ENCODE measurements around the gene SIT1. TPM values are rescaled to one million over a fixed set of nuclear protein-coding genes. Genes with fewer than 3 reads are reported as not detected.

The SIT1 gene
- total RNA-seq, 2 experiments from 2014 or later = 121 to 176 TPM

DNA sequence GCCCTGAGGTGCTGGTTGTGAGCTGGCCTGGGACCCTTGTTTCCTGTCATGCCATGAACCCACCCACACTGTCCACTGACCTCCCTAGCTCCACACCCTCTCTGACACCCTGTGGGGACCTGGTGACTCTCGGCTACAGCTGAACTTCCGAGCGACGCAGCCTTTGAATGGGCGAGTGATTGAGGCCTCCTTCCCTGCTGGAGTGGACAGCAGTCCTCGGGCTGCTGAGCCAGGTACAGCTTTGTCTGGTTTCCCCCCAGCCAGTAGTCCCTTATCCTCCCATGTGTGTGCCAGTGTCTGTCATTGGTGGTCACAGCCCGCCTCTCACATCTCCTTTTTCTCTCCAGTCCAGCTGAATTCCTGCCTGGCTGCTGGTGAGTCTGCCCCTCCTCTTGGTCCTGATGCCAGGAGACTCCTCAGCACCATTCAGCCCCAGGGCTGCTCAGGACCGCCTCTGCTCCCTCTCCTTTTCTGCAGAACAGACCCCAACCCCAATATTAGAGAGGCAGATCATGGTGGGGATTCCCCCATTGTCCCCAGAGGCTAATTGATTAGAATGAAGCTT, 29.1 kb upstream of the SIT1 start:
- TF ChIP-seq, protein P1, sequence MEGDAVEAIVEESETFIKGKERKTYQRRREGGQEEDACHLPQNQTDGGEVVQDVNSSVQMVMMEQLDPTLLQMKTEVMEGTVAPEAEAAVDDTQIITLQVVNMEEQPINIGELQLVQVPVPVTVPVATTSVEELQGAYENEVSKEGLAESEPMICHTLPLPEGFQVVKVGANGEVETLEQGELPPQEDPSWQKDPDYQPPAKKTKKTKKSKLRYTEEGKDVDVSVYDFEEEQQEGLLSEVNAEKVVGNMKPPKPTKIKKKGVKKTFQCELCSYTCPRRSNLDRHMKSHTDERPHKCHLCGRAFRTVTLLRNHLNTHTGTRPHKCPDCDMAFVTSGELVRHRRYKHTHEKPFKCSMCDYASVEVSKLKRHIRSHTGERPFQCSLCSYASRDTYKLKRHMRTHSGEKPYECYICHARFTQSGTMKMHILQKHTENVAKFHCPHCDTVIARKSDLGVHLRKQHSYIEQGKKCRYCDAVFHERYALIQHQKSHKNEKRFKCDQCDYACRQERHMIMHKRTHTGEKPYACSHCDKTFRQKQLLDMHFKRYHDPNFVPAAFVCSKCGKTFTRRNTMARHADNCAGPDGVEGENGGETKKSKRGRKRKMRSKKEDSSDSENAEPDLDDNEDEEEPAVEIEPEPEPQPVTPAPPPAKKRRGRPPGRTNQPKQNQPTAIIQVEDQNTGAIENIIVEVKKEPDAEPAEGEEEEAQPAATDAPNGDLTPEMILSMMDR (conservative IDR thresholded peaks at IDR 0.05; ENCODE audit: low read length) = no peak
- no peak for TF ChIP-seq EZH2phosphoT487 (IDR thresholded peaks at IDR 0.05; ENCODE audit: borderline replicate concordance, low read depth, low read length)
- no peaks in the 10 kb centered on the region for H3K9me3 ChIP-seq (ENCODE audit: low read length)
- DNase-seq (ENCODE audit: low spot score) = no peak
- no peaks in the 10 kb centered on the region for H3K9me2 ChIP-seq (ENCODE audit: insufficient read depth, low read length)
- BruUV-seq (replicated peaks) = no TSS peak
- peaks cover 30% of the 10 kb centered on the region for H3K4me1 ChIP-seq (ENCODE audit: insufficient read depth, low read length, poor library complexity, severe bottlenecking)
- H3K4me2 ChIP-seq (ENCODE audit: low read length) = peak overlapping the region; percentile 55
- H3K4me3 ChIP-seq (ENCODE audit: low read depth, low read length, poor library complexity, severe bottlenecking) = peak overlapping the region; percentile 26
- H4K20me1 ChIP-seq (ENCODE audit: insufficient read depth, low read length) = no peaks in the 10 kb centered on the region
- POLR2A ChIA-PET = interaction anchor here (0.6 to 2.2 kb wide), 6 partner anchors 8 to 45 kb away, joined by 4 to 13 read pairs (median 7); partner anchors contain the start of gene ARHGEF39
- H3K27ac ChIP-seq (ENCODE audit: low read depth, low read length, poor library complexity, severe bottlenecking) = no peak overlapping the region
- CTCF ChIA-PET (ENCODE audit: unreplicated experiment) = interaction anchor here (0.6 kb wide), 1 partner anchor 33 kb away, joined by 3 read pairs; no protein-coding TSS in a partner anchor
- no peaks in the 10 kb centered on the region for H3K36me3 ChIP-seq (ENCODE audit: insufficient read depth, low read length)
- H3K79me2 ChIP-seq (ENCODE audit: insufficient read depth, low read depth, low read length) = no peaks in the 10 kb centered on the region
- intact Hi-C loops (cut with micrococcal nuclease; ENCODE audit: unreplicated experiment) = no loop called here
- peak overlapping the region; percentile 24; the same call in 1 of the 2 replicates for H2AFZ ChIP-seq (ENCODE audit: low read length)

DNA sequence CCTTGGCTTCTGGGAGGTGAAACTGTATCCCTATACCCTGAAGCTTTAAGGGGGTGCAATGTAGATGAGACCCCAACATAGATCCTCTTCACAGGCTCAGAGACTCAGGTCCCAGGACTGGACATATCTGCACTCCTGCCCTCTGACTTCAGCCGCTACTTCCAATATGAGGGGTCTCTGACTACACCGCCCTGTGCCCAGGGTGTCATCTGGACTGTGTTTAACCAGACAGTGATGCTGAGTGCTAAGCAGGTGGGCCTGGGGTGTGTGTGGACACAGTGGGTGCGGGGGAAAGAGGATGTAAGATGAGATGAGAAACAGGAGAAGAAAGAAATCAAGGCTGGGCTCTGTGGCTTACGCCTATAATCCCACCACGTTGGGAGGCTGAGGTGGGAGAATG, 28.4 kb upstream of the SIT1 start:
- Histone ChIP-seq H2AFZ (ENCODE audit: low read length) (no peak overlapping the region), H3K9me3 (ENCODE audit: low read length) (no peaks in the 10 kb centered on the region), H4K20me1 (ENCODE audit: insufficient read depth, low read length) (no peaks in the 10 kb centered on the region), H3K27ac (ENCODE audit: low read depth, low read length, poor library complexity, severe bottlenecking) (no peak overlapping the region), H3K4me3 (ENCODE audit: low read depth, low read length, poor library complexity, severe bottlenecking) (no peak overlapping the region), H3K36me3 (ENCODE audit: insufficient read depth, low read length) (no peaks in the 10 kb centered on the region), H3K4me1 (ENCODE audit: insufficient read depth, low read length, poor library complexity, severe bottlenecking) (peaks cover 30% of the 10 kb centered on the region), H3K79me2 (ENCODE audit: insufficient read depth, low read depth, low read length) (no peaks in the 10 kb centered on the region), H3K9me2 (ENCODE audit: insufficient read depth, low read length) (no peaks in the 10 kb centered on the region), H3K4me2 (ENCODE audit: low read length) (no peak overlapping the region)
- TF ChIP-seq EZH2phosphoT487 (IDR thresholded peaks at IDR 0.05; ENCODE audit: borderline replicate concordance, low read depth, low read length) = no peak
- TF ChIP-seq, protein P1 (conservative IDR thresholded peaks at IDR 0.05; ENCODE audit: low read length) = no peak
- DNase-seq (ENCODE audit: low spot score) = no peak
- CTCF ChIA-PET (ENCODE audit: unreplicated experiment) = no interaction called here
- no TSS peak for BruUV-seq (replicated peaks)
- POLR2A ChIA-PET = interaction anchor here (1.7 to 2.2 kb wide), 2 partner anchors 9 to 14 kb away, joined by 8 to 13 read pairs; partner anchors contain the start of gene ARHGEF39
- intact Hi-C loops (cut with micrococcal nuclease; ENCODE audit: unreplicated experiment) = no loop called here

DNA sequence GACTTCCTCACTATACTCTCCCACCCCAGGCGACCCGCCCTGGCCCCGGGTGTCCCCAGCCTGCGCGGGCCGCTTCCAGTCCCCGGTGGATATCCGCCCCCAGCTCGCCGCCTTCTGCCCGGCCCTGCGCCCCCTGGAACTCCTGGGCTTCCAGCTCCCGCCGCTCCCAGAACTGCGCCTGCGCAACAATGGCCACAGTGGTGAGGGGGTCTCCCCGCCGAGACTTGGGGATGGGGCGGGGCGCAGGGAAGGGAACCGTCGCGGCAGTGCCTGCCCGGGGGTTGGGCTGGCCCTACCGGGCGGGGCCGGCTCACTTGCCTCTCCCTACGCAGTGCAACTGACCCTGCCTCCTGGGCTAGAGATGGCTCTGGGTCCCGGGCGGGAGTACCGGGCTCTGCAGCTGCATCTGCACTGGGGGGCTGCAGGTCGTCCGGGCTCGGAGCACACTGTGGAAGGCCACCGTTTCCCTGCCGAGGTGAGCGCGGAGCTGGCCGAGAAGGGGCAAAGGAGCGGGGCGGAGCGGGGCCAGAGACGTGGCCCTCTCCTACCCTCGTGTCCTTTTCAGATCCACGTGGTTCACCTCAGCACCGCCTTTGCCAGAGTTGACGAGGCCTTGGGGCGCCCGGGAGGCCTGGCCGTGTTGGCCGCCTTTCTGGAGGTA, 25.1 kb upstream of the SIT1 start:
- TF ChIP-seq, protein P1 (conservative IDR thresholded peaks at IDR 0.05; ENCODE audit: low read length) = no peak
- TF ChIP-seq EZH2phosphoT487 (IDR thresholded peaks at IDR 0.05; ENCODE audit: borderline replicate concordance, low read depth, low read length) = no peak
- Histone ChIP-seq H3K4me2 (ENCODE audit: low read length) (no peak overlapping the region), H4K20me1 (ENCODE audit: insufficient read depth, low read length) (no peaks in the 10 kb centered on the region), H3K9me3 (ENCODE audit: low read length) (no peaks in the 10 kb centered on the region), H3K9me2 (ENCODE audit: insufficient read depth, low read length) (no peaks in the 10 kb centered on the region), H3K79me2 (ENCODE audit: insufficient read depth, low read depth, low read length) (no peaks in the 10 kb centered on the region), H2AFZ (ENCODE audit: low read length) (no peak overlapping the region), H3K4me3 (ENCODE audit: low read depth, low read length, poor library complexity, severe bottlenecking) (no peak overlapping the region), H3K27ac (ENCODE audit: low read depth, low read length, poor library complexity, severe bottlenecking) (no peak overlapping the region), H3K36me3 (ENCODE audit: insufficient read depth, low read length) (no peaks in the 10 kb centered on the region), H3K4me1 (ENCODE audit: insufficient read depth, low read length, poor library complexity, severe bottlenecking) (peaks cover 20% of the 10 kb centered on the region)
- BruUV-seq (replicated peaks) = no TSS peak
- intact Hi-C loops (cut with micrococcal nuclease; ENCODE audit: unreplicated experiment) = no loop called here
- ChIA-PET CTCF (ENCODE audit: unreplicated experiment) (no interaction called here), POLR2A (interaction anchor here (1.3 to 3.1 kb wide), 2 partner anchors 11 to 14 kb away, joined by 3 to 12 read pairs; partner anchors contain the start of gene ARHGEF39)
- no peak for DNase-seq (ENCODE audit: low spot score)

All from OCI-LY7 (cell line).